K562 (cell line): ENCODE results near the gene LMNA. TPM values are rescaled to one million over a fixed set of nuclear protein-coding genes. Genes with fewer than 3 reads are reported as not detected.

Experiments
- HMGXB4 ChIP-seq: sonication (generic); formaldehyde crosslinking; IDR thresholded peaks from 2 replicates; pipeline ENCODE4 v1.8.1; 2023; ENCODE audit warnings: mild to moderate bottlenecking, missing genetic modification reagents
- KAT2B ChIP-seq: IDR thresholded peaks from one replicate; pipeline ENCODE4 v1.6.1; 2012; ENCODE audit warnings: low read depth, mild to moderate bottlenecking, control low read depth, inconsistent platforms, low read length, moderate library complexity
- MCM5 ChIP-seq: fragments of 450-650 bp; IDR thresholded peaks from 2 replicates; pipeline ENCODE4 v1.6.1; 2016; ENCODE audit warnings: low read depth
- NCOA4 ChIP-seq: fragments of 450-650 bp; IDR thresholded peaks from 2 replicates; pipeline ENCODE4 v1.6.1; 2018; ENCODE audit warnings: mild to moderate bottlenecking; ENCODE audit not compliant: partially characterized antibody
- NR2F6 ChIP-seq: fragments of 450-650 bp; formaldehyde crosslinking; IDR thresholded peaks from 2 replicates; pipeline ENCODE4 v1.4.0; 2020; ENCODE audit warnings: mild to moderate bottlenecking
- PCBP2 ChIP-seq: fragments of 200-400 bp; formaldehyde crosslinking; IDR thresholded peaks from 2 replicates; pipeline ENCODE4 v1.6.1; 2018; ENCODE audit warnings: low read length, low read depth, mild to moderate bottlenecking, moderate library complexity; ENCODE audit not compliant: poor library complexity, severe bottlenecking
- POLR2G ChIP-seq: fragments of 200-400 bp; formaldehyde crosslinking; IDR thresholded peaks from 2 replicates; pipeline ENCODE4 v1.6.1; 2017; ENCODE audit warnings: low read depth, mild to moderate bottlenecking, antibody characterized with exemption, low read length, moderate library complexity
- RBM14 ChIP-seq: fragments of 200-400 bp; formaldehyde crosslinking; IDR thresholded peaks from 2 replicates; pipeline ENCODE4 v1.6.1; 2018; ENCODE audit warnings: low read depth, mild to moderate bottlenecking, low read length, moderate library complexity, borderline replicate concordance; ENCODE audit not compliant: insufficient read depth
- STAG1 ChIP-seq: sonication (generic); formaldehyde crosslinking; IDR thresholded peaks from 2 replicates; pipeline ENCODE4 v1.5.0; 2020; ENCODE audit warnings: missing genetic modification reagents, borderline replicate concordance
- ZBTB12 ChIP-seq: fragments of 250-450 bp; sonication (Bioruptor Pico); IDR thresholded peaks from 2 replicates; pipeline ENCODE4 v1.4.0; 2020
- ZBTB49 ChIP-seq: sonication (generic); formaldehyde crosslinking; IDR thresholded peaks from 2 replicates; pipeline ENCODE4 v1.8.0; 2022; ENCODE audit warnings: missing genetic modification reagents, mild to moderate bottlenecking, borderline replicate concordance
- ZNF224 ChIP-seq: sonication (generic); formaldehyde crosslinking; IDR thresholded peaks from 2 replicates; pipeline ENCODE4 v1.8.0; 2022; ENCODE audit warnings: mild to moderate bottlenecking, missing genetic modification reagents
- ZNF512 ChIP-seq: IDR thresholded peaks from 2 replicates; pipeline ENCODE4 v1.6.1; 2016; ENCODE audit warnings: missing genetic modification characterization, missing compliant biosample characterization
- ZNF583 ChIP-seq: fragments of 250-450 bp; sonication (Bioruptor Pico); IDR thresholded peaks from 2 replicates; pipeline ENCODE4 v1.4.0; 2020
- ZNF609 ChIP-seq: sonication (generic); formaldehyde crosslinking; IDR thresholded peaks from 2 replicates; pipeline ENCODE4 v1.8.1; 2023; ENCODE audit warnings: missing genetic modification reagents, mild to moderate bottlenecking, borderline replicate concordance
- ZNF785 ChIP-seq: fragments of 250-450 bp; sonication (Bioruptor Pico); IDR thresholded peaks from 2 replicates; pipeline ENCODE4 v1.4.0; 2020; ENCODE audit warnings: mild to moderate bottlenecking
- polyA plus RNA-seq, 8 experiments: library from polyadenylated mRNA; depleted of rRNA in 4 of 8; stranded (reverse) in 5 of 8; unstranded in 3 of 8; fragments of >200 nt; fragmentation: Nextera tagmentation in 2 of 8; fragmentation: Illumina TruSeq in 1 of 8; extraction: Ambion mirVana in 2 of 8; extraction: Trizol in 1 of 8; gene quantifications; 2 replicates each; pipeline versions ENCODE4 v1.2.1 to v1.2.3, GENCODE V29; 2011 to 2014; ENCODE audit warnings: inconsistent platforms in 1 of 8, missing spikeins in 1 of 8
- total RNA-seq, 7 experiments: library from RNA; depleted of rRNA in 6 of 7; stranded (reverse); fragments of >200 nt in 6 of 7; fragmentation: Illumina TruSeq in 2 of 7; extraction: Trizol in 2 of 7; gene quantifications; 2 replicates each; pipeline versions ENCODE4 v1.2.1 to v1.2.3, GENCODE V29; 2011 to 2021; ENCODE audit warnings: low replicate concordance in 1 of 7

LMNA gene
- total and polyA plus RNA-seq, 9 of the 15 experiments (the other 6 are each of a cell fraction or from before 2014, with no cell fraction given): 1.00 to 347 (median 88.2) TPM

GRCh38 chr1:156114919-156115513, 505 bp downstream of the LMNA start (continued):
- no peak for TF ChIP-seq ZNF512
- TF ChIP-seq POLR2G: peak; percentile 68
- TF ChIP-seq HMGXB4 (CRISPR knock-in tag): no peak; the same call in 1 of the 2 replicates
- TF ChIP-seq NR2F6 (CRISPR knock-in tag): no peak
- 0 out of 2 replicates have a peak, but pooled peaks have one; percentile 48 for TF ChIP-seq ZBTB49 (CRISPR knock-in tag)
- TF ChIP-seq KAT2B: no peak
- TF ChIP-seq ZBTB12 (CRISPR knock-in tag): no peak
- no peak for TF ChIP-seq ZNF609 (CRISPR knock-in tag)
- no peak for TF ChIP-seq STAG1 (CRISPR knock-in tag)
- TF ChIP-seq PCBP2: no peak
- no peak for TF ChIP-seq MCM5
- TF ChIP-seq ZNF583 (CRISPR knock-in tag): no peak
- no peak for TF ChIP-seq NCOA4
- no peak for TF ChIP-seq ZNF785 (CRISPR knock-in tag)
- no peak for TF ChIP-seq ZNF224 (CRISPR knock-in tag)
- no peak for TF ChIP-seq RBM14
